H1 (cell line): ENCODE results near the gene MEI1. TPM values are rescaled to one million over a fixed set of nuclear protein-coding genes. Genes with fewer than 3 reads are reported as not detected.

ENCODE experiments used
- CTCF ChIA-PET: fragments of 300-600 bp; sonication (Branson Sonifier 250); formaldehyde crosslinking; loops from one replicate; lab custom pipeline; 2021; ENCODE audit not compliant: partially characterized antibody; lab: Charles Lee
- POLR2A ChIA-PET: fragments of 300-600 bp; sonication (Branson Sonifier 250); formaldehyde crosslinking; loops from one replicate; lab custom pipeline; 2021; ENCODE audit warnings: inconsistent platforms; ENCODE audit not compliant: partially characterized antibody; lab: Charles Lee
- DNase-seq, 2 experiments: peaks; one replicate each; pipeline versions ENCODE4 v3.0.0 to v3.0.0-alpha.2; 2010 to 2022; ENCODE audit warnings: low spot score in 2 of 2, low read depth in 1 of 2, mixed read lengths in 1 of 2
- FAIRE-seq: peaks from 2 replicates; lab custom pipeline; 2011; peaks lifted over from hg19 to GRCh38; lab: Jason Lieb, UNC
- H2AFZ ChIP-seq: 2 replicates; pipeline ENCODE4 v1.8.1; 2012; ENCODE audit warnings: low read length, inconsistent platforms
- H2AK5ac ChIP-seq: 2 replicates; pipeline ENCODE4 v1.6.1; 2013; ENCODE audit warnings: low read depth, low read length
- H2BK120ac ChIP-seq: replicated peaks from 2 replicates; pipeline ENCODE3; 2013; ENCODE audit warnings: low read depth, low read length, inconsistent platforms
- H2BK12ac ChIP-seq: 2 replicates; pipeline ENCODE4 v1.6.1; 2013; ENCODE audit warnings: low read depth, low read length
- H2BK15ac ChIP-seq: 2 replicates; pipeline ENCODE4 v1.6.1; 2013; ENCODE audit warnings: low read length
- H2BK20ac ChIP-seq: 2 replicates; pipeline ENCODE4 v1.6.1; 2013; ENCODE audit warnings: low read length
- H2BK5ac ChIP-seq: 2 replicates; pipeline ENCODE4 v1.6.1; 2013; ENCODE audit warnings: low read depth, low read length
- H3K14ac ChIP-seq: 2 replicates; pipeline ENCODE4 v1.6.1; 2013; ENCODE audit warnings: inconsistent platforms; ENCODE audit not compliant: insufficient read length
- H3K18ac ChIP-seq: 2 replicates; pipeline ENCODE4 v1.6.1; 2013; ENCODE audit warnings: low read length; ENCODE audit errors: extremely low read depth
- H3K23ac ChIP-seq: 2 replicates; pipeline ENCODE4 v1.6.1; 2013; ENCODE audit warnings: inconsistent platforms; ENCODE audit not compliant: insufficient read length
- H3K23me2 ChIP-seq: 2 replicates; pipeline ENCODE4 v1.6.1; 2013; ENCODE audit warnings: low read depth, low read length
- H3K27ac ChIP-seq: 2 replicates; pipeline ENCODE4 v1.6.1; 2011; ENCODE audit warnings: low read depth, low read length, inconsistent platforms
- H3K27me3 ChIP-seq, 4 experiments: replicated peaks in 1 of 4; 1 replicate in 1 of 4; 2 replicates in 3 of 4; pipeline versions ENCODE4 v1.6.1 to v1.8.1; 2011 to 2013; ENCODE audit warnings: low read length in 3 of 4, mild to moderate bottlenecking in 3 of 4, inconsistent platforms in 2 of 4, mixed read lengths in 2 of 4, moderate library complexity in 1 of 4; ENCODE audit not compliant: control insufficient read depth in 3 of 4, insufficient read depth in 3 of 4; ENCODE audit errors: extremely low read depth in 1 of 4
- H3K36me3 ChIP-seq, 4 experiments: 2 replicates each; pipeline versions ENCODE4 v1.6.1 to v1.8.1; 2011 to 2013; ENCODE audit warnings: mild to moderate bottlenecking in 4 of 4, low read length in 3 of 4, moderate library complexity in 2 of 4, control low read depth in 1 of 4, inconsistent platforms in 1 of 4; ENCODE audit not compliant: insufficient read depth in 4 of 4, control insufficient read depth in 2 of 4
- H3K4ac ChIP-seq: replicated peaks from 2 replicates; pipeline ENCODE3; 2013; ENCODE audit warnings: low read length, low read depth, mixed read lengths, inconsistent platforms; ENCODE audit not compliant: insufficient read length
- H3K4me1 ChIP-seq, 4 experiments: replicated peaks in 1 of 4; 1 replicate in 1 of 4; 2 replicates in 3 of 4; pipeline versions ENCODE4 v1.6.1 to v1.8.1; 2011 to 2013; ENCODE audit warnings: low read length in 3 of 4, inconsistent platforms in 2 of 4, mixed read lengths in 1 of 4; ENCODE audit not compliant: insufficient read depth in 4 of 4, control insufficient read depth in 3 of 4
- H3K4me2 ChIP-seq, 2 experiments: 2 replicates each; pipeline versions ENCODE4 v1.6.1 to v1.8.1; 2011 to 2013; ENCODE audit warnings: low read depth in 2 of 2, low read length in 2 of 2, control low read depth in 1 of 2, inconsistent platforms in 1 of 2, mild to moderate bottlenecking in 1 of 2; ENCODE audit not compliant: insufficient read depth in 1 of 2
- H3K4me3 ChIP-seq, 4 experiments: fragments of 200-600, 300-600 bp in 1 of 4; sonication (generic), shearing (Covaris generic), sonication (Bioruptor Twin) in 1 of 4; 2 replicates each; pipeline versions ENCODE4 v1.5.1 to v1.8.1; 2011 to 2016; ENCODE audit warnings: low read length in 4 of 4, low read depth in 3 of 4, control low read depth in 2 of 4, inconsistent platforms in 2 of 4, mild to moderate bottlenecking in 2 of 4, mixed read lengths in 1 of 4, moderate library complexity in 1 of 4; ENCODE audit not compliant: insufficient read depth in 2 of 4; ENCODE audit errors: extremely low read depth in 1 of 4
- H3K56ac ChIP-seq: replicated peaks from 2 replicates; pipeline ENCODE3; 2013; ENCODE audit warnings: low read depth, mild to moderate bottlenecking, mixed read lengths, low read length, inconsistent platforms; ENCODE audit not compliant: insufficient read length
- H3K79me1 ChIP-seq: 2 replicates; pipeline ENCODE4 v1.6.1; 2013; ENCODE audit warnings: low read depth, low read length, control low read depth
- H3K79me2 ChIP-seq, 2 experiments: 2 replicates each; pipeline versions ENCODE4 v1.6.1 to v1.8.1; 2012 to 2013; ENCODE audit warnings: low read length in 2 of 2, mild to moderate bottlenecking in 2 of 2, inconsistent platforms in 1 of 2; ENCODE audit not compliant: insufficient read depth in 2 of 2, control insufficient read depth in 1 of 2
- H3K9ac ChIP-seq, 4 experiments: replicated peaks in 1 of 4; 1 replicate in 1 of 4; 2 replicates in 3 of 4; pipeline versions ENCODE4 v1.6.1 to v1.8.1; 2011 to 2013; ENCODE audit warnings: low read depth in 3 of 4, low read length in 3 of 4, control low read depth in 2 of 4, mild to moderate bottlenecking in 2 of 4, moderate library complexity in 2 of 4, inconsistent platforms in 1 of 4; ENCODE audit errors: extremely low read depth in 1 of 4
- H3K9me3 ChIP-seq, 2 experiments: 2 replicates each; pipeline versions ENCODE4 v1.6.1 to v1.8.1; 2012 to 2013; ENCODE audit warnings: mild to moderate bottlenecking in 2 of 2, moderate library complexity in 2 of 2, control low read depth in 1 of 2, inconsistent platforms in 1 of 2, low read depth in 1 of 2, low read length in 1 of 2, mixed read lengths in 1 of 2; ENCODE audit not compliant: insufficient read depth in 2 of 2
- H4K20me1 ChIP-seq, 2 experiments: replicated peaks in 1 of 2; 2 replicates each; pipeline versions ENCODE3 to v1.8.1; 2011 to 2013; ENCODE audit warnings: inconsistent platforms in 2 of 2, low read length in 2 of 2, mild to moderate bottlenecking in 1 of 2; ENCODE audit not compliant: insufficient read depth in 2 of 2, control insufficient read depth in 1 of 2
- H4K5ac ChIP-seq: 2 replicates; pipeline ENCODE4 v1.6.1; 2013; ENCODE audit warnings: low read length, low read depth, mixed read lengths, inconsistent platforms; ENCODE audit not compliant: insufficient read length
- H4K8ac ChIP-seq: 2 replicates; pipeline ENCODE4 v1.8.0; 2013; ENCODE audit warnings: mild to moderate bottlenecking, moderate library complexity, low read length, inconsistent platforms; ENCODE audit not compliant: insufficient read depth; ENCODE audit errors: extremely low read depth
- H4K91ac ChIP-seq: replicated peaks from 2 replicates; pipeline ENCODE3; 2013; ENCODE audit warnings: low read length, mixed read lengths, inconsistent platforms; ENCODE audit not compliant: insufficient read length
- CHD1 ChIP-seq: IDR thresholded peaks from 2 replicates; pipeline ENCODE4 v1.6.1; 2012; ENCODE audit warnings: low read depth, low read length, improper control_type of control experiment
- CREB1 ChIP-seq: IDR thresholded peaks from 2 replicates; pipeline ENCODE4 v1.6.1; 2012; ENCODE audit warnings: inconsistent platforms
- EGR1 ChIP-seq: IDR thresholded peaks from 2 replicates; pipeline ENCODE4 v1.6.1; 2011; ENCODE audit warnings: low read depth, low read length, borderline replicate concordance
- WGBS, 2 experiments: shearing (Covaris generic) in 1 of 2; methylation state at CpG; one replicate each; pipeline versions ENCODE4 v1.1.6 to v1.1.7; 2013 to 2015; ENCODE audit warnings: low lambda C conversion rate in 2 of 2, mixed read lengths in 2 of 2, inconsistent platforms in 1 of 2, low coverage in 1 of 2, missing lambda C conversion rate in 1 of 2; ENCODE audit not compliant: insufficient replicate concordance in 2 of 2, insufficient coverage in 1 of 2, insufficient read length in 1 of 2; ENCODE audit errors: extremely low coverage in 1 of 2, missing lambda C conversion rate in 1 of 2; 5-methylcytosine and 5-hydroxymethylcytosine counted together
- polyA plus RNA-seq, 7 experiments: library from polyadenylated mRNA; depleted of rRNA in 3 of 7; stranded (reverse) in 5 of 7; unstranded in 2 of 7; fragments of >200 nt in 5 of 7; fragments of 200-250 nt in 2 of 7; gene quantifications; 1 replicate in 5 of 7; 2 replicates in 1 of 7; 4 replicates in 1 of 7; pipeline versions ENCODE4 v1.2.1 to v1.2.3, GENCODE V29; 2011 to 2013; ENCODE audit warnings: missing spikeins in 2 of 7, mixed read lengths in 2 of 7
- total RNA-seq: library from RNA; stranded (reverse); fragmentation: NEBNext Ultra II Directional; extraction: Animal tissue kit (Norgen Biotek cat#: 25700); gene quantifications from 2 replicates; pipeline ENCODE4 v1.2.1, GENCODE V29; 2021

Gene MEI1
- total and polyA plus RNA-seq, 2 of the 8 experiments (the other 6 are each of a cell fraction or from before 2014, with no cell fraction given): 0.27 to 0.54 TPM

DNA sequence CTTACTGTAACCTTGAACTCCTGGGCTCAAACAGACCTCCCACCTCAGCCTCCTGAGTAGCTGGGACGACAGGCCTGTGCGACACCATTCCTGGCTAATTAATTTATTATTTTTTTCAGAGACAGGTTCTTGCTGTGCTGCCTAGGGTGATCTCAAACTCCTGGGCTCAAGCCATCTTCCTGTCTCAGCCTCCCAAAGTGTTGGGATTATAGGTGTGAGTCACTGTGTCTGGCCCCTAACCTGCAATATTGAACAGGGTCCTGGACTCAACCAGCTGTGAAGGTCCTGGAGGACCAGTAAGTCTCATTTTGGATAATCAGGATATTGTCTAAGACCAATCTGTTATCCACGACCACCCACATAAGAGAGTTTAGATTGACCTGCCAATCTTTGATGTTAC is 116.4 kb downstream of the MEI1 start:
- H3K79me2 ChIP-seq: no peaks in the 10 kb centered on the region
- no peak overlapping the region for H3K56ac ChIP-seq
- no peak overlapping the region for H3K4me3 ChIP-seq
- H3K23ac ChIP-seq: no peak overlapping the region
- no peak overlapping the region for H3K18ac ChIP-seq
- H2BK20ac ChIP-seq: no peak overlapping the region
- peaks cover 0 to 9% of the 10 kb centered on the region in 2 experiments for H4K20me1 ChIP-seq
- no peaks in the 10 kb centered on the region for H3K9me3 ChIP-seq
- peaks cover 3% of the 10 kb centered on the region; the same call in 1 of the 2 replicates for H3K79me1 ChIP-seq
- H3K14ac ChIP-seq: no peak overlapping the region
- H3K4me1 ChIP-seq: no peaks in the 10 kb centered on the region
- no peak for FAIRE-seq
- no peak overlapping the region for H2AK5ac ChIP-seq
- no peaks in the 10 kb centered on the region; a peak in 1 of 7 replicates for H3K27me3 ChIP-seq
- DNase-seq: no peak
- H3K36me3 ChIP-seq: peaks cover 0 to 25% (median 6%) of the 10 kb centered on the region in 4 experiments; a peak in 6 of 8 replicates
- WGBS, 2 experiments: 93% methylated on average over 3 of the region's 3 CpGs; no CpG with 5 or more reads in 1 of the 2 experiments
- no peak overlapping the region for H2BK120ac ChIP-seq
- no peak overlapping the region for H3K4me2 ChIP-seq
- H2BK12ac ChIP-seq: no peak overlapping the region
- no peak overlapping the region for H3K27ac ChIP-seq
- no peak for TF ChIP-seq CREB1
- no peak for TF ChIP-seq EGR1
- TF ChIP-seq CHD1: no peak
- no peak overlapping the region; the same call in 1 of the 2 replicates for H4K8ac ChIP-seq
- no peak overlapping the region for H4K91ac ChIP-seq
- CTCF ChIA-PET: interaction anchor here (0.7 to 1.4 kb wide), 2 partner anchors 69 to 126 kb away, joined by 3 to 4 read pairs; no protein-coding TSS in a partner anchor
- H3K9ac ChIP-seq: no peak overlapping the region
- no peak overlapping the region for H3K4ac ChIP-seq
- H4K5ac ChIP-seq: no peak overlapping the region
- H3K23me2 ChIP-seq: no peaks in the 10 kb centered on the region
- no peak overlapping the region for H2AFZ ChIP-seq
- no peak overlapping the region for H2BK15ac ChIP-seq
- POLR2A ChIA-PET: no interaction called here
- no peak overlapping the region for H2BK5ac ChIP-seq
